Lung microvascular endothelial cell (primary cell): Measurements from ENCODE around the gene MCF2L. TPM values are rescaled to one million over a fixed set of nuclear protein-coding genes. Genes with fewer than 3 reads are reported as not detected.
"Not testable (repeated sequence)": the region's sequence is repeated elsewhere in the genome, so short reads cannot be mapped to it uniquely, and the experiment has no call there.

Experiments used
- DNase-seq, 2 donors: peaks; one replicate each; pipeline versions ENCODE4 v3.0.0 to v3.0.0-alpha.2; 2010; ENCODE audit warnings: low read depth in 2 of 2
- total RNA-seq: library from RNA; depleted of rRNA; stranded (reverse); fragments of >200 nt; gene quantifications from 2 replicates; pipeline ENCODE4 v1.2.1, GENCODE V29; 2014

MCF2L gene
- total RNA-seq, 1 donor from 2014 or later = 10.9 TPM

DNA sequence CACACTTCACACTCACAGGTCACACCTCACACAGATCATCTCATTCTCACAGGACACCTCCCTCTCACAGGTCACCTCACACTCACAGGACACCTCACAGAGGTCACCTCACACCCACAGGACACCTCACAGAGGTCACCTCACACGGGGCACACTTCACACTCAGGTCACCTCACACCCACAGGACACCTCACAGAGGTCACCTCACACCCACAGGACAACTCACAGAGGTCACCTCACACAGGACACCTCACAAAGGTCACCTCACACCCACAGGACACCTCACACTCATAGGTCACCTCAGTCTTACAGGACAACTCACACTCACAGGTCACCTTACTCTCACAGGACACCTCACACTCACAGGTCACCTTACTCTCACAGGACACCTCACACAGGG is 143.5 kb downstream of the MCF2L start:
- not testable (repeated sequence) for DNase-seq

DNA sequence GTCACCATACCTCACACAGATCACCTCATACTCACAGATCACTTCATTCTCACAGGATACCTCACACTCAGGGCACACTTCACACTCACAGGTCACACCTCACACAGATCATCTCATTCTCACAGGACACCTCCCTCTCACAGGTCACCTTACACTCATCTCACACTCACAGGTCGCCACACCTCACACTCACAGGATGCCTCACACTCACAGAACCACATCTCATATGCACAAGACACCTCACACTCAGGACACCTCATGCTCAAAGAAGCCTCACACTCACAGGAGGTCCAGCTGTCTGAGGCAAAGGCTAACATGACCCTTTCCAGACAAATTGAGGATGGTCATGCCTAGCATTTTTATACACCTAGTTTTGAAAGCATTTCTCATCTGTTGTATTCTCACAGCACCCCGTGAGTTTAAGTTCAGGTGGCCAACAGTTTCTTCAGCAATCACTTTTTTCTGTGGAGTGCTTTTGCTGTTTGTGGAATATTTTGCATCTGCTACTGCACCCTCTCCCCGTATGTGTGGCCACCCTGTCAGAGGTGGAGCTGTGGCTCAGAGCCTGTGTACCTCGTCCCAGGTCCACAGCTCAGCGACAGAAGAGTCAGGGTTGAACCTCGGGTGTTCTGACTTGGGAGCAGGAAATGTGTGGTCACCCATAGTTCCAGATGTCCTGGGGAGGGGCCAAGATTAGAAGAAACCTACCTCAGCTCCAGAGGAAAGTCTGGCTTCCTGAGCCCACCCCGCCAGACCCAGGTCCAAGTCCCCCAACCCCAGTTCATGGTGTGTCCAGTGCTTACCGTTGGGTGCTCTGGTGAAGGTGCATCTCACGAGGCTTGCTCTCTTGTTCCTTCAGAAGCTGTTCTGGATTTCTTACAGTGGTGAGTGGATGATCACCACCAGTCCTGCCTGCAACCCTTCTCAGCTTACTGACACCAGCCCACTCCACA is 144.2 kb downstream of the MCF2L start:
- no peak for DNase-seq

DNA sequence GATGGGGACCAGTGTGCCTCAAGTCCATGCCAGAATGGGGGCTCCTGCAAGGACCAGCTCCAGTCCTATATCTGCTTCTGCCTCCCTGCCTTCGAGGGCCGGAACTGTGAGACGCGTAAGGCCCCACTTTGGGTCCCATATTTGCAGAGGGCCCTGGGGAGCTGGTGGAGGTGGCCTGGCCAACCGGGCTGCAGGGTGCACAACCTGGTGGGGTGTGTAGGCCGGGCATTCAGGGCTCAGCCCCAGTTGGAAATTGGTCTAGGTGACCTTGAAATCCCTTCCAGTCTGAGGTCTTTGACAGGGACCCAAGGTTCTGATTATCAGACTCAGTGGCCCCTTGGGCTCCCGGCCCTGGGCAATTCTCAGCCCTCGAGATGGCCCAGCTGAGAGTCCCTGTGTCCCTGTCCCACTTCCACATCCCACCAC is 144.8 kb downstream of the MCF2L start:
- no peak for DNase-seq

DNA sequence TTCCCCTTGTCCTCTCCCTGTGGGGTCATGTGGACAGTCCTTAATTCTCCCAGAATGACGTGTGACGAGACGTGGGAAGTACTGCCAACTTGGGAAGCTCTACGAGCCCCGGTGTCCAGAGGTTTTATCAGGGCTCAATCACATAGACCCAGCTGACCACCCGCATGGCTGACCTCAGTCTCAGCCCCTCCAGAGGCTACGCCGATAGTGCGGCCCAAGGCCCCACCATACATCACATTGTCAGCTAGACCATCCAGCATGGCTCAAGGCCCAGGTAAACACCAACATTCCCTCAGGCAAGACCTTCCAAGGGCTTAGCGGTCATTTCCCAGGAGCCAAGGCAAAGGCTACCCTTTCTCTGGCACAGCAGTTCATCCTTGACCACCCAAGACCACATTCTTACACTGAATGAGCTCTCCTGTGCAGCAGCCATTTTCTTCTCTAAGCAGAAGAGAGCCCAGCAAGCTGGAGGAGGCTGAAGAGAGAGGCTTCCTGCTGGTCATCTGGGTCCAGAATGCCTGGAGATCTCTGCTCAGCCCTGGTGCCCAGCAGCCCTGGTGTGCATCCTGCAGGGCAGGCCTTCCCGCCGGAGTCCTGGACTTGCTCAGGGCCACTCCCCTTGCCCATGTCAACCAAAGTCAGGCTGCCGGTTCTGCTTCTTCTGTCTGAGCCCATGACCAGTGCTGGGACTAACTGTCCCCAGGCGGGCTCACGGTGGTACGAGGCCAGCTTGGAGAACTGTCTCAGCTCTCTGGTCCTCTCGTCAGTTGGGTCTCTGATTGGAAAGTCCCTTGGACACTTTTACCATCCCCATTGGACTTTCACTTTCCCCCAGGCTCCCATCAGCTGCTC is 145.7 kb downstream of the MCF2L start:
- DNase-seq = no peak

DNA sequence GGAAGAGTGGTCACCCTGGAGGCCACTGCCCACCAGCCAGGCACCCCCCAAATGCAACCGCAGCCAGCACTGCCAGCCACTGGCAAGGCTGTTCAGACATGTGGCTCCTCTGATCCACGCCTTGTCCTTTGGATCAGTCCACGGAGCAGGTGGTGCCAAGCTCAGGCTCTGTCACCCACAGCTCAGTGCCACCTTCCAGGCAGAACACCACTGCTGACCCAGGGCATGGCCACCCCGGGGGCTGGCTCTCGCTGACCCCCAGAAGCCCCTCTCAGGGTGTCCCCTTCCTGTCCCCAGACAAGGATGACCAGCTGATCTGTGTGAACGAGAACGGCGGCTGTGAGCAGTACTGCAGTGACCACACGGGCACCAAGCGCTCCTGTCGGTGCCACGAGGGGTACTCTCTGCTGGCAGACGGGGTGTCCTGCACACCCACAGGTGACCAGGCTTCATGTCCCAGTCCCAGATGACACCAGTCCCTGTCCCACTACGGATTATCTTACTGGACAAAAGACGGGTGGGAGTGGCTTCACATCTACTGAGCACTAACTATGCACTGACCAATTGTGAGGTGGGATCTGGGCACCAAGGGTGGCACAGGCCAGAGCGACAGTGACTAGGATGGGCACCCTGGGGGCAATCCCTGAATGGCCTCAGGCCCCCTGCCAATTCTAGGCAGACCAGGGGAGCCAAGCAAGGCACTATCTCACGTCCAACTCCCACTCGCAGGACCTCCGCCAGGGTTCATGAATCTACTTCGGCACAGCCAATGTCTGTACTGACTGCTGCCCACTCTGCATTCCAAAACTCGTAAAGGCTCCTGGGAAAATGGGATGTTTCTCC is 146.6 kb downstream of the MCF2L start:
- no peak for DNase-seq

DNA sequence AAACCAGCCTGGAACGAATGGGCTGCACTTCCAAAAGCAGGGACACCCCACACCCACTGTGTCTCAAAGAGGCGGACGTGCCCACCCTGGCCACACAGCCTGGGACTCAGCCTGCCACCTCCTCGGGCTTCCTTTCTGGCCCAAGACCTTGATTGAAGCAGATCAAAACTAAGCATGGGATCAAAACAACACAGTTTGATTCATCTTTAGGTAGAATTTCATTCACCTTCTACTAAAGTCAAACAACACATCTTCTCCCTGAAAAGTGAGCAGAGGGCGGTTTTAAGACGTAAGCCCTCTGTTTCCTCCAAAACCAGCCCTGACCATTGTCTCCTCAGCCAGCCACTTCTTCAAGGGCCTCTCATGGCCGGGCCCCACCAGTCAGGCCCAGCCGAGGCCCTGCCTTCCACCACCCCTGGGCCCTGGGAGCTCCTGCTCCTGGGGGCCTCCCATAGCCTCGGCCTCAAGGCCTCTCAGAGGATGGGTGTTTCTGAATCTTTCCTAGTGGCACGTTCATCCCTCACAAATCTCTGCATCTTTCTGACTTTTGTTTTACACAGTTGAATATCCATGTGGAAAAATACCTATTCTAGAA is 147.3 kb downstream of the MCF2L start:
- DNase-seq = no peak

DNA sequence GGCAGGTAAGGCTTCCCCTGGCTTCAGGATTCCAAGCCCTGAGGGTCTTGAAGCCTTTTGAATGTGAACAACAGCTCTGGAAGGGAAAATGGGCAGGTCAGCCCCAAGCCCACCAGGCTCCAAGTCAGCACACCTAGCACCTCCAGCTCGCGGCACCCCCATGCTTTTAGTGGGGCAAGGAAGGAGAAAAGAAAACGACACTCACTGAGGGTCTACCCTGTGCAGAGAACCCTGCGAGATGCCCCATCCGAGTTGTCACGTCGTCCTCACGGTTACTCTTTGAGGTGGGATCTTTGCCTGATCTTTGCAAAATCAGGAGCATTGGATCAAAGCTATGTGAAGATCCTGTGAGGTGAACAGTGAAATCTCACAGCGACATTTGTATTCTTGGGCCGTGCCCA is 147.9 kb downstream of the MCF2L start:
- DNase-seq = no peak

DNA sequence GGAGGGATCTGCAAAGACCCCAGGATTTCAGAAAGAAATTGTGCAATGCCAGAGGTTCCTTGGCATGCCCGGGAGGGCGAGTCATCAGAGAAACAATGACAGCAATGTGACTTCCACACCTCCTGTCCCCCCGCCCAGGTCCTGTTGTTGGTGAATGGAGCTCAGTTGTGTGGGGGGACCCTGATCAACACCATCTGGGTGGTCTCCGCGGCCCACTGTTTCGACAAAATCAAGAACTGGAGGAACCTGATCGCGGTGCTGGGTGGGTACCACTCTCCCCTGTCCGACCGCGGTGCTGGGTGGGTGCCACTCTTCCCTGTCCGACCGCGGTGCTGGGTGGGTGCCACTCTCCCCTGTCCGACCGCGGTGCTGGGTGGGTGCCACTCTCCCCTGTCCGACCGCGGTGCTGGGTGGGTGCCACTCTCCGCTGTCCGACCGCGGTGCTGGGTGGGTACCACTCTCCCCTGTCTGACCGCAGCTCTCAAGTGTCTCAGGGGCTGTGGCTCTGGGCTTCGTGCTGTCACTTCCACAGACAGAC is 148.4 kb downstream of the MCF2L start:
- DNase-seq = no peak

DNA sequence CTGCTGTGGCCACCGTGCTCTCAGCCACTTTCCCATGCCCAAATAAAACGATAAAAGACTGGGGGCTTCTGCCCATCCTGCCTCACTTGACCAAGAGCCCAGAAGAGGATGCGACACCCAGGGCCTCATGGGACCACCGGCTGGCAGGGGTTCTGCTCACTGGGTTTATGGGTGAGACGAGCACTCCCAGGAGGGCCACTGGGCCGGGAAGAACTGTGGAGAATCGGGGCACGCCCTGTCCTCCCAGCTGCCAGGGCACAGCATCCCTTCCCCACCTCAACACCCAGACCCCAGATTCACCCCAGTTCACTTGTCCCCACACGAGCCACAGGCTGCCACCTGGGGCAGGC is 148.9 kb downstream of the MCF2L start:
- no peak for DNase-seq

DNA sequence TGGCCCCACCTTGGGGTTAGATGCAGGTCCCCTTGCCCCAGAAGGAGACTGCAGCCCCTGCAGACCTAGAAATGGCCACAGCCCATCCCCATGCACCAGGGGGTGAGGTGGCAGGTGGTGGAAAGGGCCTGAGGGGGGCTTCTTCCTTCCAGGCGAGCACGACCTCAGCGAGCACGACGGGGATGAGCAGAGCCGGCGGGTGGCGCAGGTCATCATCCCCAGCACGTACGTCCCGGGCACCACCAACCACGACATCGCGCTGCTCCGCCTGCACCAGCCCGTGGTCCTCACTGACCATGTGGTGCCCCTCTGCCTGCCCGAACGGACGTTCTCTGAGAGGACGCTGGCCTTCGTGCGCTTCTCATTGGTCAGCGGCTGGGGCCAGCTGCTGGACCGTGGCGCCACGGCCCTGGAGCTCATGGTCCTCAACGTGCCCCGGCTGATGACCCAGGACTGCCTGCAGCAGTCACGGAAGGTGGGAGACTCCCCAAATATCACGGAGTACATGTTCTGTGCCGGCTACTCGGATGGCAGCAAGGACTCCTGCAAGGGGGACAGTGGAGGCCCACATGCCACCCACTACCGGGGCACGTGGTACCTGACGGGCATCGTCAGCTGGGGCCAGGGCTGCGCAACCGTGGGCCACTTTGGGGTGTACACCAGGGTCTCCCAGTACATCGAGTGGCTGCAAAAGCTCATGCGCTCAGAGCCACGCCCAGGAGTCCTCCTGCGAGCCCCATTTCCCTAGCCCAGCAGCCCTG is 149.4 kb downstream of the MCF2L start:
- DNase-seq = no peak

DNA sequence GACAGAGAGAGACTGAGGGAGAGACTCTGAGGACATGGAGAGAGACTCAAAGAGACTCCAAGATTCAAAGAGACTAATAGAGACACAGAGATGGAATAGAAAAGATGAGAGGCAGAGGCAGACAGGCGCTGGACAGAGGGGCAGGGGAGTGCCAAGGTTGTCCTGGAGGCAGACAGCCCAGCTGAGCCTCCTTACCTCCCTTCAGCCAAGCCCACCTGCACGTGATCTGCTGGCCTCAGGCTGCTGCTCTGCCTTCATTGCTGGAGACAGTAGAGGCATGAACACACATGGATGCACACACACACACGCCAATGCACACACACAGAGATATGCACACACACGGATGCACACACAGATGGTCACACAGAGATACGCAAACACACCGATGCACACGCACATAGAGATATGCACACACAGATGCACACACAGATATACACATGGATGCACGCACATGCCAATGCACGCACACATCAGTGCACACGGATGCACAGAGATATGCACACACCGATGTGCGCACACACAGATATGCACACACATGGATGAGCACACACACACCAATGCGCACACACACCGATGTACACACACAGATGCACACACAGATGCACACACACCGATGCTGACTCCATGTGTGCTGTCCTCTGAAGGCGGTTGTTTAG is 150.3 kb downstream of the MCF2L start:
- DNase-seq = no peak

DNA sequence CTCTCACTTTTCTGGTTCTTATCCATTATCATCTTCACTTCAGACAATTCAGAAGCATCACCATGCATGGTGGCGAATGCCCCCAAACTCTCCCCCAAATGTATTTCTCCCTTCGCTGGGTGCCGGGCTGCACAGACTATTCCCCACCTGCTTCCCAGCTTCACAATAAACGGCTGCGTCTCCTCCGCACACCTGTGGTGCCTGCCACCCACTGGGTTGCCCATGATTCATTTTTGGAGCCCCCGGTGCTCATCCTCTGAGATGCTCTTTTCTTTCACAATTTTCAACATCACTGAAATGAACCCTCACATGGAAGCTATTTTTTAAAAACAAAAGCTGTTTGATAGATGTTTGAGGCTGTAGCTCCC is 150.8 kb downstream of the MCF2L start:
- no peak for DNase-seq

DNA sequence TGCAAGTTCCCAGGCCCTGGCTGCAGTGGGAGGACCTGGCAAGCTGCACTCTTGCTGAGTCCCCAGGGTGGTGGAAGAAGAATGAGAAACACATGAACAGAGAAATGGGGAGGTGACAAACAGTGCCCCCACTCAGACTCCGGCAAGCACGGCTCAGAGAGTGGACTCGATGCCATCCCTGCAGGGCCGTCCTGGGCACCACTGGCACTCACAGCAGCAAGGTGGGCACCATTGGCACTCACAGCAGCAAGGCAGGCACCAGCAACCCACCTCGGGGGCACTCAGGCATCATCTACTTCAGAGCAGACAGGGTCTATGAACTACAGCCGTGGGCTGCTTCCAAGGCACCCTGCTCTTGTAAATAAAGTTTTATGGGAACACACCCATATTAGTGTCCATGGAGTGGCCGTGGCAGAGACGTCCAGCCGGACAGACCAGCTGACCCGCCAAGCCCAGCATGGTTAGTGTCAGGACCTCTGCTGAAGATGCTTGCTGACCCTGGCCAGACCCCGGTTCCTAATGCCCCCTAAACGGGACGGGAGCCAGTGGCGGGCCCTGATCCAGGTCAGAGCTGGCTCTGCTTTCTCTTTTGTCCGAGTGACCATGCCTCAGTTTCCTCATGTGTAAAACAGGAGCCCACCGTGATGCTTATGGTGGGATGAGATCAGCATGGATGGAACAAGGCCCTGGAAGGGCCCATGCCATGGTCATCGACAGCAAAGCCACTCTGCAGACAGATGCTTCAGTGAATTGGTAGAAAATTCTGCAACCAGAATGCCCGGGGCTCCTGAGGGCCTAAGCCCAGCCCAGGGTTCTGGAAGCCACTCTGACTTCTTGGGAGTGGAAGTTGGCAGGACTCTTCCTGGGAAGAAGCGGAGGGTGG is 151.5 kb downstream of the MCF2L start:
- no peak for DNase-seq

DNA sequence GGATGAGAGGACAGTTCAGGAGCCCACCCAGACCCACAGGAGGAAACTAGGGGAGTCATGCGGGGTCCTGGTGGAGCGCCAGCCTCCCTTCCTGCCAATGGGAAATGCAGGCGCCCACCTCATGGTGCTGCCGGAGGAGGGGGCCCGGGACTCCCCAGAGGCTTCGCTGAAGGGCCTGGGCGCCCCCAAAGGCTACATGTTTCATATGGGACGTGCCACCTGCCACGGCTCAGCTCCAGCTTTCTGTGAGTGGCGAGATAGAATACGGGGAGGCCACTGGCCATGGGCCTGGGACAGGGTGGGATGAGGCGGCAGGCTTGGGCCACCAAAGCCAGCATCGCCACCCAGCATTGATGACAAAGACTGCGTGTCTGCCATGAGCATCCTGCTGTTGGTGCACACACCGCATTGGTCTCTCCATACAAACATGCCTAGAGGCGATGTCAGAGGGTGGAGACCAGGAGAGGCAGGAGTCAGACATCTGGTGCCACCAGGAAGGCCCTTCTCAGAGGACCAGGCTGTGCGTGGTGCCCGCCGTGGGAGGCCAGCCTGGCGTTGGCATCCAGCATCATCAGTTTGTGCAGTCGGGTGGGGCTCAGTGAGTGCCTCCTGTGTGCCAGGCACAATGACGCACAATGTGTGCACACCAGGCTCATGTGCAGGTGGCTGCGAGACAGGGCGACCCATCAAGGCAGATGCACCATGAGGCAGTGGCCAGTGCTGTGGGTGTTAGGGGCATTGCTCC is 152.3 kb downstream of the MCF2L start:
- DNase-seq = no peak

DNA sequence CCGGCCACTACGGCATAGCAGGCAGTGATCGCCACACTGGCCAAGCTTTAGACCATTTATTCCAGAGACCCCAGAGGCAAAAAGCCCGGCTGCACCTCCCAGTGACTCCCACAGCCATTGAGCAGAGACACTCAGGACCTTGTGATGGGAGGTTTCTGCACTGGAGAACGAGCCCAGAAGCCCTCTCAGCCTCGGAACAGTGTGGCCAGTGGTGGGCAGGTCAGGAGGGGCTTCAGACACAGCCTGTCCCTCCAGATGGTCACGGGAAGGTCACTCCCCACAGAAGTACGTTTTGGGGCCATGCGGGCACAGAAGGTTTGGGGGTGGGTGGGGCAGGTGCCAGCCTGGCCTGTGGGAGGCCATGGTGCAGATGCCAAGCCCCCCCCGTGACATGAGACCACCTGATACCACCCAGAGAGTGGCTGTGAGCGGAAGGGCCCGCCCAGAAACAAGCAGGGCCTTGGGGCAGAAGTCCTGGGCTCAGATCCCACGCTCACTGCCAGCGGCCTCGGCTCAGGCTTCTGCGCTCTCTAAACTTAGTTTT is 153.0 kb downstream of the MCF2L start:
- no peak for DNase-seq

DNA sequence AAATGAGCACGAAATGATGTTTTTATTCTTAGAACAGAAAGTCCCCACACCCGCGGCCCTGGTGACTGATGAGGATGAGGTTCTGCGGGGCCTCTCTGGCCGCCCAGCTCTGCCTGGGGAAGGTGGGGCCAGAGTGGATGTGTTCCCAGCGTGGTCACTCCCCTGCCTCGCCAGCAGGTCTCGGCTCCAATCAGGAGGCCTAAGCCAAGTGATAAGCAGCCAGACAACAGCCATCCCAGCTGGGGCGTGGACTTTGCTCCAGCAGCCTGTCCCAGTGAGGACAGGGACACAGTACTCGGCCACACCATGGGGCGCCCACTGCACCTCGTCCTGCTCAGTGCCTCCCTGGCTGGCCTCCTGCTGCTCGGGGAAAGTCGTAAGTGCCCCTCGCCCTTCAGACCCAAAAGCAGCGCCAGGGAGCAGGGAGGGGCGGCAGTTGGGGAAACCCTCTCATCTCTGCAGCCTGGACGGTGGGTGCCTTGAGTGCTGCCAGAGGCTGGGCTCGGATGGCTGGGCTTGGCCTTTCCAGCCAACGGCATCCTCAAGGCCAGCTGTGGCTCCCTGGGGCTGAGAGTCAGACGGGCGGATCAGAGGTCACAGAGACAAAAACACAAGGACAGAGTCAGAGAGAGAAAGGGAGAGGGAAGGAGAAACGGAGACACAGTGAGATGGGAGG is 153.7 kb downstream of the MCF2L start, which contains the start of gene F10:
F10 (plus strand) TSS at position 250 of the 676 bp plus-strand sequence; CDS start at position 307, 57 bp downstream.
- DNase-seq = peak in 1 of 2 donors; percentile 44
